ENCODE data around the gene TP73. TPM values are rescaled to one million over a fixed set of nuclear protein-coding genes. Genes with fewer than 3 reads are reported as not detected.

The TP73 gene
- total RNA-seq, 1 experiment from 2014 or later: 0.54 TPM

GRCh38 chr1:3716351-3716750 is 64.0 kb downstream of the TP73 start:
- Mint-ChIP-seq H3K27ac (ENCODE audit: unreplicated experiment) (no peak overlapping the region), H3K36me3 (ENCODE audit: insufficient read depth, unreplicated experiment) (no peaks in the 10 kb centered on the region), H3K4me3 (ENCODE audit: low read depth, unreplicated experiment) (no peak overlapping the region), H3K9me3 (ENCODE audit: low read depth, unreplicated experiment) (no peaks in the 10 kb centered on the region), H3K4me1 (ENCODE audit: low read depth, unreplicated experiment) (no peaks in the 10 kb centered on the region), H3K27me3 (ENCODE audit: unreplicated experiment) (peaks cover 11% of the 10 kb centered on the region)
- no TSS peak for BruUV-seq (replicated peaks)
- DNase-seq: no peak
- CTCF ChIA-PET: no interaction called here
- TF ChIP-seq, protein P1, sequence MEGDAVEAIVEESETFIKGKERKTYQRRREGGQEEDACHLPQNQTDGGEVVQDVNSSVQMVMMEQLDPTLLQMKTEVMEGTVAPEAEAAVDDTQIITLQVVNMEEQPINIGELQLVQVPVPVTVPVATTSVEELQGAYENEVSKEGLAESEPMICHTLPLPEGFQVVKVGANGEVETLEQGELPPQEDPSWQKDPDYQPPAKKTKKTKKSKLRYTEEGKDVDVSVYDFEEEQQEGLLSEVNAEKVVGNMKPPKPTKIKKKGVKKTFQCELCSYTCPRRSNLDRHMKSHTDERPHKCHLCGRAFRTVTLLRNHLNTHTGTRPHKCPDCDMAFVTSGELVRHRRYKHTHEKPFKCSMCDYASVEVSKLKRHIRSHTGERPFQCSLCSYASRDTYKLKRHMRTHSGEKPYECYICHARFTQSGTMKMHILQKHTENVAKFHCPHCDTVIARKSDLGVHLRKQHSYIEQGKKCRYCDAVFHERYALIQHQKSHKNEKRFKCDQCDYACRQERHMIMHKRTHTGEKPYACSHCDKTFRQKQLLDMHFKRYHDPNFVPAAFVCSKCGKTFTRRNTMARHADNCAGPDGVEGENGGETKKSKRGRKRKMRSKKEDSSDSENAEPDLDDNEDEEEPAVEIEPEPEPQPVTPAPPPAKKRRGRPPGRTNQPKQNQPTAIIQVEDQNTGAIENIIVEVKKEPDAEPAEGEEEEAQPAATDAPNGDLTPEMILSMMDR (IDR thresholded peaks at IDR 0.05; ENCODE audit: unreplicated experiment): no peak
- intact Hi-C loops (cut with micrococcal nuclease; ENCODE audit: unreplicated experiment): no loop called here

GRCh38 chr1:3717041-3717714 is 64.9 kb downstream of the TP73 start:
- CTCF ChIA-PET: interaction anchor here (0.6 kb wide), 1 partner anchor 93 kb away, joined by 3 read pairs; no protein-coding TSS in a partner anchor
- H3K27ac Mint-ChIP-seq (ENCODE audit: unreplicated experiment): no peak overlapping the region
- H3K9me3 Mint-ChIP-seq (ENCODE audit: low read depth, unreplicated experiment): no peaks in the 10 kb centered on the region
- no peak for DNase-seq
- H3K4me3 Mint-ChIP-seq (ENCODE audit: low read depth, unreplicated experiment): no peak overlapping the region
- H3K36me3 Mint-ChIP-seq (ENCODE audit: insufficient read depth, unreplicated experiment): no peaks in the 10 kb centered on the region
- TF ChIP-seq, protein P1 (IDR thresholded peaks at IDR 0.05; ENCODE audit: unreplicated experiment): no peak
- peaks cover 3% of the 10 kb centered on the region for H3K27me3 Mint-ChIP-seq (ENCODE audit: unreplicated experiment)
- no TSS peak for BruUV-seq (replicated peaks)
- H3K4me1 Mint-ChIP-seq (ENCODE audit: low read depth, unreplicated experiment): no peaks in the 10 kb centered on the region
- intact Hi-C loops (cut with micrococcal nuclease; ENCODE audit: unreplicated experiment): no loop called here

DNA sequence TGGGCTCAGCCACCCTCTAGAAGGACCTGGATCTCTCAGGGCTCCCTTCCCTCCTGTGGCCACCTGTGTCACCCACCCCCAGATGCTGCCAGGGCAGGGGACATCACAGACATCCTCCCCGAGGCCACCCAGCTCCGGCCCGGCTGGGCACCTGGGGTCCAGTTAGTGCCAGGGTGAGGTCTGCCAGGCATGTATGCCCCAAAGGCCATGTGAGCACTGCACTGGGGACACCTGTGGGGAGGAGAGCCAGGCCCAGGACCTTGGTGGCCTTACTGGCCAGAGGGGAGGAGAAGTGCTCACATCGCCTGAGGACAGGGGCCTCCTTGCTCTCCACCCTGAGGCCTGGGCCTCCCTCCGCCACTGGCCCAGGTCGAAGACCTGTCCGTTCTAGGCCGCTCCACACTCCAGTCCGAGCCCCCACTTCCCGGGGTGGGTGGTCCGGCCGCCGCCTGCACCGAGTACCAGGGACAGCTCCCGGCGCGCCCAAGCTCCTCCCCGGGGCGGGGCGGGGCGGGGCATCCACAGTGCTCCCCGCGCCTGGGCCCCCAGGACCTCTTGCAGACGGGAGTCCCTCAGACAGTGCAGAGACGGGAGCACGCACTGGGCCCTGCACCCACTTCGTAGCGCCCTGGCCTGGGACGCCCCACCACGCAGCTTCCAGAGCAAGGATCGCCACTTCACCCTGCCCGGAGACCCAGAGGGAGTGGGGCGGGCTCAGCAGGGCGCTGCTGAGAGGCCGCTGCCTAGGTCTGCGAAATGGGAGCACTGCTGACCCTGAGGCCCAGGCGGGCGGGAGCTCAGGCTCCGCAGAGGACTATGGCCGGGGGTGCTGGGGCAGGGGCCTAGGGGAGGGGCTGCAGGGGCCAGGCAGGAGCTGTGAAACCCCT is 65.6 kb downstream of the TP73 start:
- no peak overlapping the region for H3K27ac Mint-ChIP-seq (ENCODE audit: unreplicated experiment)
- no peaks in the 10 kb centered on the region for H3K4me1 Mint-ChIP-seq (ENCODE audit: low read depth, unreplicated experiment)
- no TSS peak for BruUV-seq (replicated peaks)
- no peaks in the 10 kb centered on the region for H3K9me3 Mint-ChIP-seq (ENCODE audit: low read depth, unreplicated experiment)
- H3K36me3 Mint-ChIP-seq (ENCODE audit: insufficient read depth, unreplicated experiment): no peaks in the 10 kb centered on the region
- no peak for DNase-seq
- intact Hi-C loops (cut with micrococcal nuclease; ENCODE audit: unreplicated experiment): no loop called here
- no peaks in the 10 kb centered on the region for H3K27me3 Mint-ChIP-seq (ENCODE audit: unreplicated experiment)
- CTCF ChIA-PET: interaction anchor here (0.6 kb wide), 1 partner anchor 92 kb away, joined by 3 read pairs; no protein-coding TSS in a partner anchor
- TF ChIP-seq, protein P1 (IDR thresholded peaks at IDR 0.05; ENCODE audit: unreplicated experiment): no peak
- H3K4me3 Mint-ChIP-seq (ENCODE audit: low read depth, unreplicated experiment): no peak overlapping the region

- intact Hi-C loops (cut with micrococcal nuclease; ENCODE audit: unreplicated experiment): no loop called here
- H3K36me3 Mint-ChIP-seq (ENCODE audit: insufficient read depth, unreplicated experiment): no peaks in the 10 kb centered on the region
- CTCF ChIA-PET: no interaction called here
Measured at GRCh38 chr1:3718764-3719163, 66.4 kb downstream of the TP73 start.

More at GRCh38 chr1:3718764-3719163, 66.4 kb downstream of the TP73 start:
- BruUV-seq (replicated peaks): no TSS peak
- H3K27ac Mint-ChIP-seq (ENCODE audit: unreplicated experiment): no peak overlapping the region
- H3K27me3 Mint-ChIP-seq (ENCODE audit: unreplicated experiment): no peaks in the 10 kb centered on the region
- H3K4me1 Mint-ChIP-seq (ENCODE audit: low read depth, unreplicated experiment): no peaks in the 10 kb centered on the region
- H3K9me3 Mint-ChIP-seq (ENCODE audit: low read depth, unreplicated experiment): no peaks in the 10 kb centered on the region
- H3K4me3 Mint-ChIP-seq (ENCODE audit: low read depth, unreplicated experiment): no peak overlapping the region
- TF ChIP-seq, protein P1 (IDR thresholded peaks at IDR 0.05; ENCODE audit: unreplicated experiment): no peak
- DNase-seq: no peak
